ENCODE data around the gene ARRB2. TPM values are rescaled to one million over a fixed set of nuclear protein-coding genes. Genes with fewer than 3 reads are reported as not detected.

Gene ARRB2
- total and polyA plus RNA-seq, 2 of the 13 experiments (the other 11 are each of a cell fraction or from before 2014, with no cell fraction given) = 21.5 to 49.2 TPM

DNA sequence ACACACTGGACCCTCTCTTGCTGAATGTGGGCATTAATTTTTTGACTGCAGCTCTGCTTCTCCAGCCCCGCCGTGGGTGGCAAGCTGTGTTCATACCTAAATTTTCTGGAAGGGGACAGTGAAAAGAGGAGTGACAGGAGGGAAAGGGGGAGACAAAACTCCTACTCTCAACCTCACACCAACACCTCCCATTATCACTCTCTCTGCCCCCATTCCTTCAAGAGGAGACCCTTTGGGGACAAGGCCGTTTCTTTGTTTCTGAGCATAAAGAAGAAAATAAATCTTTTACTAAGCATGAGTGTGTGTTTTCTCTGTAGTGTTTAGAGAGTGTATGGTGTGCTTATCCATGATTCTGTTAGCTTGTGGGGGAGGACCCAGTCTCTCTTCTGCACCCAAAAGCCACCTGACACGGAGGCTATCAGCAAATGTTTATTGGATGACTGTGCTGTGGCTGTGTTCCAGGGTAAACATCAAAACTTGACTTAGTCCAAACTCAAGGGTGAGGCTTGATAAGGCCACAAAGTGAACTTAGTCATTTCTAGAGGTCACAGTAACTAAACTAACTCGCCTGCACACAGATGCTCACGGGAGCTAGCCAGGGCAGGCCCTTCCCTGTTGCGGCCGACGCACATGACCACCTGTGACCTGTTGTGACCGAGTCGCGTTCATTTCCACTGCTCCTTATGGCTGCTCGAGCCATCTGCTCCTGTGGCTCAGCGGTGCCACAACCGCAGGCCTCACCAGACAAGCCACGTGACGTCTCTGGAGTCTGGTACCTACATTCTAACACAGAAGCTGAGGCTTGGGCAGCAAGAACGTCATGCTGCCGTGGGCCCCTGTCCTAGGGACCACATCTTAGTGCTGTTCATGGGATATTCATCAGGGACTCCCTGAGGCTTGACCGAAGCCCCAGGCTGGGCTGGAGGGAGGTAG is 11.0 kb downstream of the ARRB2 start (continued):
- no peak for TF ChIP-seq NFE2L2 (IDR thresholded peaks at IDR 0.05; ENCODE audit: low read length)
- TF ChIP-seq, protein P1, sequence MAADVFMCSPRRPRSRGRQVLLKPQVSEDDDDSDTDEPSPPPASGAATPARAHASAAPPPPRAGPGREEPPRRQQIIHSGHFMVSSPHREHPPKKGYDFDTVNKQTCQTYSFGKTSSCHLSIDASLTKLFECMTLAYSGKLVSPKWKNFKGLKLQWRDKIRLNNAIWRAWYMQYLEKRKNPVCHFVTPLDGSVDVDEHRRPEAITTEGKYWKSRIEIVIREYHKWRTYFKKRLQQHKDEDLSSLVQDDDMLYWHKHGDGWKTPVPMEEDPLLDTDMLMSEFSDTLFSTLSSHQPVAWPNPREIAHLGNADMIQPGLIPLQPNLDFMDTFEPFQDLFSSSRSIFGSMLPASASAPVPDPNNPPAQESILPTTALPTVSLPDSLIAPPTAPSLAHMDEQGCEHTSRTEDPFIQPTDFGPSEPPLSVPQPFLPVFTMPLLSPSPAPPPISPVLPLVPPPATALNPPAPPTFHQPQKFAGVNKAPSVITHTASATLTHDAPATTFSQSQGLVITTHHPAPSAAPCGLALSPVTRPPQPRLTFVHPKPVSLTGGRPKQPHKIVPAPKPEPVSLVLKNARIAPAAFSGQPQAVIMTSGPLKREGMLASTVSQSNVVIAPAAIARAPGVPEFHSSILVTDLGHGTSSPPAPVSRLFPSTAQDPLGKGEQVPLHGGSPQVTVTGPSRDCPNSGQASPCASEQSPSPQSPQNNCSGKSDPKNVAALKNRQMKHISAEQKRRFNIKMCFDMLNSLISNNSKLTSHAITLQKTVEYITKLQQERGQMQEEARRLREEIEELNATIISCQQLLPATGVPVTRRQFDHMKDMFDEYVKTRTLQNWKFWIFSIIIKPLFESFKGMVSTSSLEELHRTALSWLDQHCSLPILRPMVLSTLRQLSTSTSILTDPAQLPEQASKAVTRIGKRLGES (CRISPR knock-in tag; IDR thresholded peaks at IDR 0.05; ENCODE audit: borderline replicate concordance) = no peak
- TF ChIP-seq CCDC6 (CRISPR knock-in tag; IDR thresholded peaks at IDR 0.05) = 0 out of 2 replicates have a peak, but pooled peaks have one; percentile 69
- 0 out of 2 replicates have a peak, but pooled peaks have one; percentile 74 for TF ChIP-seq SIX4 (CRISPR knock-in tag; IDR thresholded peaks at IDR 0.05)
- TF ChIP-seq ZNF441 (CRISPR knock-in tag; IDR thresholded peaks at IDR 0.05; ENCODE audit: borderline replicate concordance) = peak; percentile 40; the same call in 1 of the 2 replicates
- TF ChIP-seq ZNF235 (CRISPR knock-in tag; IDR thresholded peaks at IDR 0.05; ENCODE audit: borderline replicate concordance) = no peak
- TF ChIP-seq SMARCC2 (IDR thresholded peaks at IDR 0.05) = no peak
- TF ChIP-seq, protein P2, sequence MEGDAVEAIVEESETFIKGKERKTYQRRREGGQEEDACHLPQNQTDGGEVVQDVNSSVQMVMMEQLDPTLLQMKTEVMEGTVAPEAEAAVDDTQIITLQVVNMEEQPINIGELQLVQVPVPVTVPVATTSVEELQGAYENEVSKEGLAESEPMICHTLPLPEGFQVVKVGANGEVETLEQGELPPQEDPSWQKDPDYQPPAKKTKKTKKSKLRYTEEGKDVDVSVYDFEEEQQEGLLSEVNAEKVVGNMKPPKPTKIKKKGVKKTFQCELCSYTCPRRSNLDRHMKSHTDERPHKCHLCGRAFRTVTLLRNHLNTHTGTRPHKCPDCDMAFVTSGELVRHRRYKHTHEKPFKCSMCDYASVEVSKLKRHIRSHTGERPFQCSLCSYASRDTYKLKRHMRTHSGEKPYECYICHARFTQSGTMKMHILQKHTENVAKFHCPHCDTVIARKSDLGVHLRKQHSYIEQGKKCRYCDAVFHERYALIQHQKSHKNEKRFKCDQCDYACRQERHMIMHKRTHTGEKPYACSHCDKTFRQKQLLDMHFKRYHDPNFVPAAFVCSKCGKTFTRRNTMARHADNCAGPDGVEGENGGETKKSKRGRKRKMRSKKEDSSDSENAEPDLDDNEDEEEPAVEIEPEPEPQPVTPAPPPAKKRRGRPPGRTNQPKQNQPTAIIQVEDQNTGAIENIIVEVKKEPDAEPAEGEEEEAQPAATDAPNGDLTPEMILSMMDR (CRISPR knock-in tag; IDR thresholded peaks at IDR 0.05) = no peak
- TF ChIP-seq, protein P3, sequence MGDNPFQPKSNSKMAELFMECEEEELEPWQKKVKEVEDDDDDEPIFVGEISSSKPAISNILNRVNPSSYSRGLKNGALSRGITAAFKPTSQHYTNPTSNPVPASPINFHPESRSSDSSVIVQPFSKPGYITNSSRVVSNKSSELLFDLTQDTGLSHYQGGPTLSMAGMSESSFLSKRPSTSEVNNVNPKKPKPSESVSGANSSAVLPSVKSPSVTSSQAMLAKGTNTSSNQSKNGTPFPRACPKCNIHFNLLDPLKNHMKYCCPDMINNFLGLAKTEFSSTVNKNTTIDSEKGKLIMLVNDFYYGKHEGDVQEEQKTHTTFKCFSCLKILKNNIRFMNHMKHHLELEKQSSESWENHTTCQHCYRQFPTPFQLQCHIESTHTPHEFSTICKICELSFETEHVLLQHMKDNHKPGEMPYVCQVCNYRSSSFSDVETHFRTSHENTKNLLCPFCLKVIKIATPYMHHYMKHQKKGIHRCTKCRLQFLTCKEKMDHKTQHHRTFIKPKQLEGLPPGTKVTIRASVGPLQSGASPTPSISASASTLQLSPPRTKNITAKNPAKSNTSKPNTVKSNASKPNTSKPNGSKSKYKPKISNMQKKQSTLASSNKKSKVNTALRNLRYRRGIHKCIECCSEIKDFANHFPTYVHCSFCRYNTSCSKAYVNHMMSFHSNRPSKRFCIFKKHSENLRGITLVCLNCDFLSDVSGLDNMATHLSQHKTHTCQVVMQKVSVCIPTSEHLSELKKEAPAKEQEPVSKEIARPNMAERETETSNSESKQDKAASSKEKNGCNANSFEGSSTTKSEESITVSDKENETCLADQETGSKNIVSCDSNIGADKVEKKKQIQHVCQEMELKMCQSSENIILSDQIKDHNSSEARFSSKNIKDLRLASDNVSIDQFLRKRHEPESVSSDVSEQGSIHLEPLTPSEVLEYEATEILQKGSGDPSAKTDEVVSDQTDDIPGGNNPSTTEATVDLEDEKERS (CRISPR knock-in tag; IDR thresholded peaks at IDR 0.05) = no peak
- no peak for TF ChIP-seq KAT2B (IDR thresholded peaks at IDR 0.05; ENCODE audit: borderline replicate concordance, low read depth, low read length)
- TF ChIP-seq FOXM1 (CRISPR knock-in tag; IDR thresholded peaks at IDR 0.05) = no peak
- TF ChIP-seq ZKSCAN8 (CRISPR knock-in tag; IDR thresholded peaks at IDR 0.05; ENCODE audit: borderline replicate concordance) = 0 out of 2 replicates have a peak, but pooled peaks have one; percentile 46
- TF ChIP-seq ZNF768 (CRISPR knock-in tag; IDR thresholded peaks at IDR 0.05) = peak; percentile 37; the same call in 1 of the 2 replicates
- no peak for TF ChIP-seq ZNF274 (CRISPR knock-in tag; IDR thresholded peaks at IDR 0.05)
- TF ChIP-seq, protein P4, sequence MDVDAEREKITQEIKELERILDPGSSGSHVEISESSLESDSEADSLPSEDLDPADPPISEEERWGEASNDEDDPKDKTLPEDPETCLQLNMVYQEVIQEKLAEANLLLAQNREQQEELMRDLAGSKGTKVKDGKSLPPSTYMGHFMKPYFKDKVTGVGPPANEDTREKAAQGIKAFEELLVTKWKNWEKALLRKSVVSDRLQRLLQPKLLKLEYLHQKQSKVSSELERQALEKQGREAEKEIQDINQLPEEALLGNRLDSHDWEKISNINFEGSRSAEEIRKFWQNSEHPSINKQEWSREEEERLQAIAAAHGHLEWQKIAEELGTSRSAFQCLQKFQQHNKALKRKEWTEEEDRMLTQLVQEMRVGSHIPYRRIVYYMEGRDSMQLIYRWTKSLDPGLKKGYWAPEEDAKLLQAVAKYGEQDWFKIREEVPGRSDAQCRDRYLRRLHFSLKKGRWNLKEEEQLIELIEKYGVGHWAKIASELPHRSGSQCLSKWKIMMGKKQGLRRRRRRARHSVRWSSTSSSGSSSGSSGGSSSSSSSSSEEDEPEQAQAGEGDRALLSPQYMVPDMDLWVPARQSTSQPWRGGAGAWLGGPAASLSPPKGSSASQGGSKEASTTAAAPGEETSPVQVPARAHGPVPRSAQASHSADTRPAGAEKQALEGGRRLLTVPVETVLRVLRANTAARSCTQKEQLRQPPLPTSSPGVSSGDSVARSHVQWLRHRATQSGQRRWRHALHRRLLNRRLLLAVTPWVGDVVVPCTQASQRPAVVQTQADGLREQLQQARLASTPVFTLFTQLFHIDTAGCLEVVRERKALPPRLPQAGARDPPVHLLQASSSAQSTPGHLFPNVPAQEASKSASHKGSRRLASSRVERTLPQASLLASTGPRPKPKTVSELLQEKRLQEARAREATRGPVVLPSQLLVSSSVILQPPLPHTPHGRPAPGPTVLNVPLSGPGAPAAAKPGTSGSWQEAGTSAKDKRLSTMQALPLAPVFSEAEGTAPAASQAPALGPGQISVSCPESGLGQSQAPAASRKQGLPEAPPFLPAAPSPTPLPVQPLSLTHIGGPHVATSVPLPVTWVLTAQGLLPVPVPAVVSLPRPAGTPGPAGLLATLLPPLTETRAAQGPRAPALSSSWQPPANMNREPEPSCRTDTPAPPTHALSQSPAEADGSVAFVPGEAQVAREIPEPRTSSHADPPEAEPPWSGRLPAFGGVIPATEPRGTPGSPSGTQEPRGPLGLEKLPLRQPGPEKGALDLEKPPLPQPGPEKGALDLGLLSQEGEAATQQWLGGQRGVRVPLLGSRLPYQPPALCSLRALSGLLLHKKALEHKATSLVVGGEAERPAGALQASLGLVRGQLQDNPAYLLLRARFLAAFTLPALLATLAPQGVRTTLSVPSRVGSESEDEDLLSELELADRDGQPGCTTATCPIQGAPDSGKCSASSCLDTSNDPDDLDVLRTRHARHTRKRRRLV (CRISPR knock-in tag; IDR thresholded peaks at IDR 0.05) = no peak

Data from HepG2 (cell line).